ENCODE data around the gene FHIT.
A peak's percentile ranks its signal among the peaks of the same experiment; 100 is the strongest.
"Not testable (repeated sequence)": the region's sequence is repeated elsewhere in the genome, so short reads cannot be mapped to it uniquely, and the experiment has no call there.

The FHIT gene

DNA sequence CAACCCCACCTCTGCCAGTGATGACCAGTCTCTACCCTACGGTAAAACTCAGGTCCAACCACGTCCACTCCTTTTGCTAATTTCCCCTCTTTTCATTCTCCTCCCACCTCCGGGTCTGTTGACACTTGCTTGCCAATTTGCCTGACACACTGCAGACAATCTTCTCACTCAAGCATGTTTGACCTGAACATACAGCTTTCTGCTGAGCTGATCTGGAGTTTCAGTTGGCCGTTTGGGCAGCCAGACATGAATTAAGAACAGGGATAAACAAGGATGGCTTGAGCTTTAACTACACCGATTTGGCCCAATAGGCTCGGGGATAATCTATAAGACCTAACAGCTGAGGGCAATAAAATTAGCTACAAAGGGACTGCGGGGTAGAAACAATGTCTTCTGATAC lies 1442.8 kb downstream of the FHIT start:
- DNase-seq (ENCODE audit: low read depth, low spot score): no peak

DNA sequence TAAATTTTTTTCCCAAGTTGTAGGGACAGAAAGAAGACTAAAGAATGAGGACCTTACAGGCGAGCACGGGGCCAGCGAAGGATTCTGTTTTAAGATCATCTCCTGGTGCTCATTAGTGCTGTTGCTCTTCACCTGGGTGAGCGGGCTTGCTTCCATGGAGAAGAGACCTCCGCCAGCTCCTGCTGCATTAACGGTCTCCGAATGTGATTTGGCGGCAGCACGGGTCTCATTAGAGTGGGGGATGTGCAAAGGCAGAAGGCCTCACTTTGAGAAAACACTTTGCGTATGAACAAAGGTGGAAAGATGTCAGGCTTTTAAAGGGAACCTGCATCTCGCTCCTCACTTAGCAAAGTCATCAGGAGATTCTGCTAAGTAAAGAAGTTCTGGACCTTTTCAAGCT lies 1448.0 kb downstream of the FHIT start:
- no peak for DNase-seq (ENCODE audit: low read depth, low spot score)

DNA sequence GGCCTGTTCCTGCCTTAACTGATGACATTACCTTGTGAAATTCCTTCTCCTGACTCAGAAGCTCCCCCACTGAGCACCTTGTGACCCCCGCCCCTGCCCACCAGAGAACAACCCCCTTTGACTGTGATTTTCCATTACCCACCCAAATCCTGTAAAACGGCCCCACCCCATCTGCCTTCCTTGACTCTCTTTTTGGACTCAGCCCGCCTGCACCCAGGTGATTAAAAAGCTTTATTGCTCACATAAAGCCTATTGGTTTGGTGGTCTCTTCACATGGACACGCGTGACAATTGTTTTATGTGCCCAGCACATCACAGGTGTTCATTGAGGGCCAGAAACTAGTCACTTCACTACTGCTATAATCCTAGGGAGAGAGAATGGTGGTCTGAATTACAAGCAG lies 1448.8 kb downstream of the FHIT start:
- DNase-seq (ENCODE audit: low read depth, low spot score): not testable (repeated sequence)

DNA sequence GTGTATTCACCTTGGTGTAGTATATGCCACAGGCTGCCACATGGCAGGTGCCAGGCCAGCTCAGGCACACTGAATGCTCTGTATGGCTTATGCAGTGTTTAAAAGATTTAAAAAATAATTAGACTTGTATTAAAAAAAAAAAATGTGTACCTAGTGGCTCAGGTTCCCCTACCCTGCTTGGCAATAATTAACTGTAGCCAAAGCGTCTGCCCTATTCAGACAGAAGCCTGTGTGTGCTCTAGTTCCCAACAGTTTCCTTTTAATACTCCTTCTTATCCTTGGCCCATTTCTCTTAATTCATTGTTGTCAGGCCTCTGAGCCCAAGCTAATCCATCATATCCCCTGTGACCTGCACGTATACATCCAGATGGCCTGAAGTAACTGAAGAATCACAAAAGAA lies 1449.2 kb downstream of the FHIT start:
- DNase-seq (ENCODE audit: low read depth, low spot score): no peak

DNA sequence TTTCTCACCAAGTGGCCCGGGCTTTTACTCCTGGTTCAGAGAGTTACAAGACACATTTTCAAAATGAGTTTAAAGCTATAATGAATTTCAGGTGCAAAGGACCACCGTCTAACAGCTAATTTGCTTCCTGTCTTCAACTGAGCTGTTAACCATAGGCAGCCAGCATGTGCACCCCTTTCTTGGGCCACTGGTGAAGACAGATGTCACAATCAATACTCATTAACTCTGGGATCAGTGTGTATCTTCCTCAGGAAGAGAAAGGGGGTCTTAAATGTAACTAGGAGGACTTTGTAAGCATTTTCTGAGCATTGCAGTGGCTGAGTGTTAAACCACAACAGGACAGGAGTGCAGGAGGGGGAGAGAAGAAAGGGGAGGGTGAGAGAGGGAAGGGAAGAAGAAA lies 1450.8 kb downstream of the FHIT start:
- DNase-seq (ENCODE audit: low read depth, low spot score): no peak

DNA sequence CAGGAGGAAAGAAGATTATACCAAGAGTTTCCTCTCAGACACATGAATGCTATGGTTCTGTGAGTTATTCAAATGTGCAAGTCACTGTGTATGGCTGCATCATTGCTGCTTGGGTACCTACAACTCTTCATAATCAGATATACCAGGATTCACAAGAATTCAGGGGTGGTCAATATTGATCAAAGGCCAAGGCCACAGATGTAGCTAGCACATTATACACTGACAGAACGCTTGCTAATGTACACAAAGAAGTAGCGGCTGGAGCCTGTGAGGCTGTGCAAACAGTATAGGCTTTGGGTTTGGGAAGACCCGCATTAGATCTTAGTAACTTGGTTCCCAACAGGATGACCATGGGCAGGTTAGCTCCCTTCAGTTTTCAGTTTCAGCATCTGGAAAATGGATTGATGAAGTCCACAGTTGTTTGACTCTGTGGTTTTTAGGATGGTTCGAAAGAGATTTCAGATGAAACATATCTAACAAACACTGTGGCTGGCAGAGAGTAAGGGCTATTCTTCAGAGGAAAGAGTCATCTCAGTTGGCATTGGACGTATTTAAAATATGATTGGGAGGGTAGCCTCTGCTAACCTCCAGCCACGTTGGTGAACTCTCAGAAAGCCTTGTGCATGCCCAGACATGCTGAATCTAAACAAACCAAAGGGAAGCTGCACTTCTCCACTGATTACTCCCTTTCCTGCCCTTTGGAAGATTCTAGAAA lies 1452.7 kb downstream of the FHIT start:
- DNase-seq (ENCODE audit: low read depth, low spot score): no peak

DNA sequence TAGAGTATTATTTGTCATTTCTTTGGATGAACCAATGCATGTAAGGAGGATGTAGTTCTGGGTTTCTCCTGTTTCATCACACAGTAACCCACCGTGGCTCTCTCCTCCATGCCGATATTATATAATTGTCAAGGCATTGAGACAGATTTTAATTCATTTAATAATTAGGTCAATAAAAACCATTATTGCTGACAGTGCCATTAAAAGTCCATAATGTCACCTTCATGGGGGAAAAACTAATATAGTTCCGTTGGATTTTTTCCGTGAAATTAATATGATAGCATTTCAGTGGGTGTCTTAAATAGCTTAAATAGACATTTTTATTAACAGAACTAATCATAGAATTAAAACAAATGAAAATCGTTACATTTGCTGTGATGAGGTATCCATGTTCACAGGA lies 1453.7 kb downstream of the FHIT start:
- DNase-seq (ENCODE audit: low read depth, low spot score): no peak

DNA sequence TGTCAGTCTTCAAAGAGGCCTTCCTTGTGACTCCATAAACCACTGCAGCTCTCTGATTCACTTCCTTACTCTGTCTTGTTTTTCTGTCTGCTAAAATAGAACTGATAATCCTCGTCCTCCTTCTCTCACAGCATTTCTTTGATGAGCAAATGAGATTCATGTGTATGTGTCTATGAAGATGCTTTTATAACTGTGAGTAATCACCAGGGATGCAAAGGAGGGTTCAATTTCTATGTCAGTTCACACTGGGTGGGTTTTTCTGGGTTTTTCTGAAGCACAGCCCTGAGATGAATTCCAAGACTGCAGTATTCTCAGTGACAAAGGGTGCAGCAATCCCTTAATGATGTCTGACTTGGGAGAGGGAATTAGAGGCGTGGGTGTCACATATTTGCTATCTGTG lies 1454.8 kb downstream of the FHIT start:
- DNase-seq (ENCODE audit: low read depth, low spot score): no peak

DNA sequence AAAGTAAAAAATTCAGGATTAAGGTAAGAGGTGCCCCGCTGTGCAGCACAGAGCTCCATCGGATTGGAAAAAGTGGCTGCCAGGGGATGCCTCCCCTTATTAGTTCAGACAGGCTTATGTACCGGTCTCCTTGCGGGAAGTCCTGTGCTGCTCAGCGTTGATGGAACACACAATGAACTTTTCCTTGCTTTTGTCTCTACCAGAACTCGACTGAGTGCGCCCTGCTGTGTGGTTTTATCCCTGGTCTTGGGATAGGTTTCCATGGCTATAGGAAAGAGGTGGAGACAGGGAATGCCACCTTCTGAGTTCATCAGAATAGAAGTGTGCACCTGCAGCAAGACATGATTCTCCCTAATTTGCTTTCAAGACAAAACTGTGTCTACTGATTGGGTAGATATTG lies 1455.5 kb downstream of the FHIT start:
- no peak for DNase-seq (ENCODE audit: low read depth, low spot score)

DNA sequence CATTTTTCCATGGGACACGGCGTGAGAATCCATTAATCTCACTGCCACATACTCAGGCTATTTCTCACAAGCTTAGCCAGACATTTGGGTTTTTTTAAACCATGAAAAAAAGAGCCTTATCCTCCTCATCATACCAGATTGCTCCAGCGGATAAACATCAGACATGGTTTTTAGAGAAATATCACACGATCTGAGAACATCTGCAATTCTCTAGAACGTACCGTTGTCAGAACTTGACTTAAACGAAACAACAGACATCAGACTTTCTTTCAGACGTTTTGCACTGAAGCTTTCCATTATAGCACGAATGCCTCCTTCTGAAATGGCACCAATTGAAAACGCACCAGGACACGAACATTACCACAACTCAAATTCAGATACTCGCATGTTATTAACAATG lies 1457.3 kb downstream of the FHIT start:
- no peak for DNase-seq (ENCODE audit: low read depth, low spot score)

DNA sequence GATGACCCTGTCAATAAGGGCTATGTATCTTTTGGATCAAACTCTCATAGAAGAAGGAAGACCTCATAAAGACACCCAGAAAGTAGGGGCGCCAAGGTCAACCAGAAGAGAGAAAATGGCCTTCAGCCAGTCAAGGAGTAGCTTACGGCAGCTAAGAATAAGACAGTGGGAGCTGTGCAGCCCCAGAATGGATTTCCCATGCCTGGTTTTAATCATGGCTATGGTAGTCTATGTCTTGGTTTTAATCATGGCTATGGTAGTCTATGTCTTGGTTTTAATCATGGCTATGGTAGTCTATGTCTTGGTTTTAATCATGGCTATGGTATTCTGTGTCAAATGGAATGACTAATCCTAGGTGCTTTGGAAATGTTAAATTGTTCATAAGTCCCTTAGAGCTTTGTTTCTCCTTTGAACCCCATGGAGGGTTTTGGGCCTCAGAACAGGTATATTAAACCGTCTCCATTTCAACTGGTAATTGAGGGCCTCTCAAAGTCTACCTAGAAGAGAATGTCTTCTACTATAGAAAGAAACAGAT lies 1459.4 kb downstream of the FHIT start:
- no peak for DNase-seq (ENCODE audit: low read depth, low spot score)

DNA sequence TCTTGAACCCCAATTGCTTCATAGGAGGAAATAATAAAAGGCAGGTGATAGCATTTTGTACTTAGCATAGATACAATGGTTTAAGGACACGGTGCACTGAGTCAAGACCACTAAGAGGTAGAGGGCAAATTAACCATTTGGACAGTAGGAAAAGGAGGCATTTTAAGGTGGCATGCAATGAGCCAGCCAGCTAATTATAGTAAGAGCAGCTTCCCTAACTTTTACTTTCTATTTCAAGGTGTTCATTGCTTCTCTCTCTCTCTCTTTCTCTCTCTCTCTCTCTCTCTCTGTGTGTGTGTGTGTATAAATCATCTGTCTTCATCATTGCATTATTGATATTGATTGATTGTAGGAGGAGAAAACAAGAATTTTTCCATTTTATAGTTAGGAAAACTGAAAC lies 1461.0 kb downstream of the FHIT start:
- no peak for DNase-seq (ENCODE audit: low read depth, low spot score)

DNA sequence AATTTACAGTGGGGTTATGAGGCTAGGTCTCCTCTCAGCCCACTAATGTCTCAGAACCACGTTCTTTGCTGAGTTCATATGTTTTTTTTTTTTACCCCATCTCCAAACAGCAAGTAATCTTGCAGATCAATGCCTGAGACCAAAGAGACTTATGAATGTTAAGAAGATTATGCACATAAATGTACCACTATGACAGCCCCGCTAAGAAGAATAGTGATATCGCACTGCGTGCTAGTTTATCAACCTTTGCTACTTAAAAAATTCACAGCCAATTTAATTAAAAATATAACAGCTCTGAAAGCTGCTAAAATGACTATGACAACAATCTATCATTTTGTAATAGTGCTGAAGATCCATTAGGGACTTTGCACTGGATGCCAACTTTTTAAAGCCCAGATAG lies 1462.5 kb downstream of the FHIT start:
- DNase-seq (ENCODE audit: low read depth, low spot score): no peak

DNA sequence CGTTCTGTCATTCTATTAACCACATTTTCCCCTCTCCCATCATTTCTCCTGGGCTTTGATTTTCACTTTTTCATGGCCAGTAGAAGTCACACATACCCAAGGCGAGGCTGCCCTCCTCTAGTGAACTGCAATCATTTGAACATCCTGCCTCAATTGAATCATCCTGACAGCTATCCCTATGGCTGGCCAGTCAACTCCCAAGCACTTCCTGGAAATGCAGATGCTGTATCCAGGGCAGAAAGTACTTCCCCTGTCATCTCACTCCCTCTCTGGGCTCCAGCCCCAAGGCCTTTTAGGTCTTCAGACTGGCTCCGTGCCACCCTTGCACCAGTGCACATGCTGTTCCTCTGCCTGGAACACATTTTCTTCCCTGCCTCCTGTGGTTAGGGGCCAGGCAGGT lies 1463.1 kb downstream of the FHIT start:
- DNase-seq (ENCODE audit: low read depth, low spot score): no peak

DNA sequence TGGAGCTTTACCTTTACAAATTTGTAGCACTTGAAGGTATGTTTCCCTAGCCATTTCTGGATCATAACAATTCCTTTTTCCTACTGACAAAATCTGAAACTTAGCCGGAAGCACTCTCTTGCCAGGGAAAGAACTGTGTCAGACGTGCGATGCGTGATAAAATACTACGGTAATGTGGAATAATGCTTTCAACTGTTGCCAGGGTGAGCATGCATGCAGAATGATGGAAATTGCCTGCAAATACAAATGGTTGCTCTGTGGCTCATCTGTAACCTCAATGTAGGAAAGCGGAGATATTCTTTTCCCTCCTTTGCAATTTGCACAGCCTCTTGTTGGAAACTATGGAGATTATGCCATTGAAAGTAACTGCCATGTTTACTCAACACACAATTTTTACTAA lies 1464.9 kb downstream of the FHIT start:
- DNase-seq (ENCODE audit: low read depth, low spot score): peak; percentile 44

DNA sequence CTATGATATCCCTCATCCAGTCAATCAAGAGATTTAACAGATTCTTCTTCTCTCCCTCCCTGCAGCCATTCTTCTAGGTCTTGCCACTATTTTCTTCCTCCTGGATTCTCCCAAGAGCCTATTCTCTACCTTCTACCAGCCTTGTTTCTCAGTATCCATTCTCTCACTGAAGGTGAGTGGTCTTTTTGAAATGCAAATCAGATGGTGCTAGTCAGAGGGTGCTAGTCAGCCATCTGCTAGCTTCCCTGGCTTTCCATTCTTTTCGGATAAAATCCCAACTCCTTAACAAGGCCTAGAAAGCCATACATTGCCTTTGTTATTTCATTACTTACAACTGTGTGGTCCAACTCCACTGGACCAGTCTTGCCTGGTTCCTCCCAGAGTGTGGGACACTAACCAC lies 1467.1 kb downstream of the FHIT start:
- no peak for DNase-seq (ENCODE audit: low read depth, low spot score)

DNA sequence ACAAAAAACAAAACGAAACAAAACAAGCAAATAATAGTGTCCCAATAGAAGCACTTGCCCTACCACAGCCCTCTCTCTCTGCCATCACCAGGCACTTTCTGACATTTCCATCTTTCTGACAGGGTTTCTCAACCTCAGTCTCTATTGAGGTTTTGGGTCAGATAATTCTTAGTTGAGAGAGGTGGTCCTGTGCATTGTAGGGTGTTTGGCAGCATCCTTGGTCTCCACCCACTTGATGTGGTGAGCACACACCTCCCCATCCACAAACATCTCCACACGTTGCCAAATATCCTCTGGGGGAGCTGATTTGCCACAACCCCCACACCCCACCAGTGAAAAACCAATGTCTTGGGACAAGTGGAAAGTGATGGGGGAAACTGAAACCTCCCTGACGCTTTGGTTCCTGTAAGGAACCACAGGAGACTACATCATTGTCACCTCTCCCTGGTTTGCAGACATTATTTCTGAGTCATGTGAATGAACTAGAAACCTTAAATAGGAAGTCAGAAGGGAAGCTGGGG lies 1467.7 kb downstream of the FHIT start:
- DNase-seq (ENCODE audit: low read depth, low spot score): no peak

DNA sequence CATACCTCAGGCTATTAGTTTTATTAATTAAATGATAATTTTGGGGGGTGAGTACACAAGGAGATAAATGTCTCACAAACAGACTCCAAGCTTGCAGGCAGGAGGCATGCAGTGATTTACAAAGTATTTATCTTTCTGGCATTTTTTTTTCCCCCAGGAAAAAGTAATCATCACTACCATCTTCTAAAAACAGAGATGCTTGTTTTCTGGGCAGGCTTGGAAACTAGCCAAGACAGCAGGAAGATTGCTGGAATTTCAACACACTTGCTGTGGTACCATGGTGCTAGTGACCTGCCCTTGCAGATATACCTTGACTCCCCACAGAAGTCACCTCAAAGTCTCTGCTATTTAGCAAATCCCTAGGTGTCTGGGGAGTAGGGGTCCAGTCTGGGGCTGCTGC lies 1468.6 kb downstream of the FHIT start:
- DNase-seq (ENCODE audit: low read depth, low spot score): no peak

DNA sequence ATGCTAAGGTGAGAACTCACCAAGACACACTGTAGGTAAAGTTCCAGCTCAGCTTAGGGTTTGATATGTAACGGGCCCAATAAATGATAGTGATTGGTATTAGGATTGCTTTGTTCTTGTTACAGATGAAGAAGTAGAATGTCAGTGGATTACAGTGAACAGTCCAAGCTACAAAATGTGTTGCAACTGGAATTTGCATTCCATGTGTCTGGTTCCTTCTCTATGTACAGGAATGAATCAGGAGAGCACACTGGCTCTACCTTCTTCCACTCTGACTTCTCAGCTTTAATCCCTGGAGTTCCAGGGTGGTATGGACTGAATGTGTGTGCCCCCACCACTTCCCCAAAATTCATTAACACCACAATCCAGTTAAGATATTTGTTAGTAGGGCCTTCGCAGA lies 1471.0 kb downstream of the FHIT start:
- DNase-seq (ENCODE audit: low read depth, low spot score): no peak

DNA sequence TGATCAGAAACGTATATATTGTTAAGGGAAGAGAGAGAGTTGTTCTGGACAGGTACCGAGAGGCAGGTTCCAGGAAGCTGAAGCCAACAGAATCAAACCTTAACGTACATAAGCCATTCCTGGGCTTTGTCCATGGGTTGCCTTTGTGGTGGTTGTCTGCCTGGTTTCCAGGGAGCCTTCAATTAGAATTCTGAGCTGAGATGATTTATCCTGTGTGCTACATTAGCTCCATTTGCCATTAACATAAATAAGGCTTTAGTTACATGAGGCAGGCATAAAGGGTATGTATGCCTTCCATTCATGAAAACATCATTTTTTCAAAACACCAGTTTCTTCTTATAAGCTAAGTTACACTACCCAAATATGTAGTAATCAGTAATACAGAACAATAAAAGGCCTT lies 1472.0 kb downstream of the FHIT start:
- no peak for DNase-seq (ENCODE audit: low read depth, low spot score)

DNA sequence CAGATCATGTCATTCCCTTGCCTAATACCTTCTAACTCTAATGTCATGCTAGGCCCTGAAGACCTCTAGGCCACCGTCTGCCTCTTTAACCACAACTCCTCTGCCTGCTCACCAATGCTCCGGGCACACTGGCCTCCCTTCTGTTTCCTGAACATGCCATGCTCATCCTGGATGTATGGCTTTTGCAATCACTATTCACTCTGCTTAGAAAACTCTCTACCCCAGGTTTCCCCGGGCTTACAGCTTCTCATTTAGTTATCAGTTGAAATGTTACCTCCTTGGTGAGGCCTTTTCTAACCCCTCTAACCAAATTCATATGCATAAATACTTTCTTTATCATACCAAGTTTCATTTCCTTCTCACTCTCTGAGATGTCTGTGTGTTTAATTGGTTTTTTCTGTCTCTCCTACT lies 1473.6 kb downstream of the FHIT start:
- DNase-seq (ENCODE audit: low read depth, low spot score): no peak

DNA sequence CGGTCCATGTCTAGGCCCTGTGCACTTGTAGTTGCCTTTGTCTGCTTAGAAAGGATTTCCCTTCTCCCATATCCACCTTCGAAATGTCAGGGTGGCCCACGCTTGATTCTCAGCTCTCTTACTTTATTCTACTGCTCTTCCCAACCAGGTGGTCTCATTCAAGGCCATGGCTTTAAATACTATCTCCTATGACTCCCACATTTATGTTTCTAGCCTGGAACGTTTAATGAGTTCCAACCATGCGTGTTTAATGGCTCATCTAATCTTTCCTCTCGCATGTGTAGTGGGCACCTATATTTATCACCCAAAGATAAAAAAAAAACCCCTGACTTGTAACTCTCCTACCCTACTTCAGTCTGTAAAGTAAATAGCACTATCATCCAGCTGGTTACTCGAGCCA lies 1474.2 kb downstream of the FHIT start:
- DNase-seq (ENCODE audit: low read depth, low spot score): no peak

DNA sequence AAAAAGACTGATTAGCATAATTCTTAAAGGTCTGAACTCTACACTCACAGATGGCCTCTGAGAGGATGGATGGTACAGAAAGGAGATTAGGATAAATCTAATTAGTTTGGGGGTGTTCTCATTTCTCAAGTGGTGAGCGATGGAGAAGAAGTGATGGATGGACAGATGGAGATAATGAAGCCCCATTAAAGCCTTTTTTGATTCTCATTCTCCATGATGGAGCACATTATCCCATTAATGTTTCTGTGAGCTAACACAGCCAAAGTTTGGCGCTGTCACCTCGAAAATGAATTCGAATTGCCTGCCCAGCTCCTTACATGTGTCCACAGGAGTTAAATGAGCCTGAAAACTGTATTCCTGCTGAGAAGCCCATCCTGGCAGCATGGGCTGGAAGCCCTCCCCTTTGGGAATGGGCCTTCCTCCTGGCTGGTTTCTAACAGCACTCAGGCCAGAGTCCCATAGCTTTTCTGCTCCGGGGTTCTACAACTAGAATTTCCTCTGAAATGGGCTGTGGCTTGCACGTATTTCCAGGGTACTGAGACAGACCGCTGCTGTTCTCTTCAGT lies 1475.4 kb downstream of the FHIT start:
- DNase-seq (ENCODE audit: low read depth, low spot score): no peak

Measured in astrocyte of the hippocampus (primary cell).